Testis (tissue), 2 donors: ENCODE measurements around the gene LRFN2.

Source experiments
- CTCF ChIP-seq, 3 experiments: fragments of 450-650 bp in 2 of 3; fragments of 200-600 bp in 1 of 3; sonication (generic) in 1 of 3; IDR thresholded peaks; one replicate each; pipeline ENCODE4 v1.5.1; 2016 to 2019; ENCODE audit warnings: antibody characterized with exemption in 3 of 3, mild to moderate bottlenecking in 2 of 3, moderate library complexity in 1 of 3
- POLR2A ChIP-seq: fragments of 450-650 bp; IDR thresholded peaks from one replicate; pipeline ENCODE4 v1.6.1; 2017; ENCODE audit warnings: antibody characterized with exemption, mild to moderate bottlenecking, moderate library complexity

- TF ChIP-seq CTCF (IDR thresholded peaks at IDR 0.05) (no peak), POLR2A (no peak)
Observed at GRCh38 chr6:40479706-40480105, 107.5 kb downstream of the LRFN2 start.
